Esophagus (tissue), 2 donors: Measurements from ENCODE around the gene CDK5RAP2. TPM values are rescaled to one million over a fixed set of nuclear protein-coding genes. Genes with fewer than 3 reads are reported as not detected.

Source experiments
- H3K27ac ChIP-seq, 2 donors: one replicate each; pipeline ENCODE4 v1.5.1; 2013; ENCODE audit warnings: low read depth in 2 of 2, mild to moderate bottlenecking in 2 of 2, inconsistent platforms in 1 of 2, low read length in 1 of 2, moderate library complexity in 1 of 2
- H3K27me3 ChIP-seq, 2 donors: one replicate each; pipeline ENCODE4 v1.6.1; 2013; ENCODE audit warnings: low read length in 2 of 2, control low read depth in 1 of 2, mild to moderate bottlenecking in 1 of 2; ENCODE audit not compliant: insufficient read depth in 2 of 2, control insufficient read depth in 1 of 2
- H3K36me3 ChIP-seq, 2 donors: one replicate each; pipeline ENCODE4 v1.6.1; 2013; ENCODE audit warnings: low read length in 1 of 2; ENCODE audit not compliant: control insufficient read depth in 2 of 2, insufficient read depth in 2 of 2
- H3K4me1 ChIP-seq, 2 donors: one replicate each; pipeline ENCODE4 v1.6.1; 2013; ENCODE audit warnings: low read length in 1 of 2; ENCODE audit not compliant: control insufficient read depth in 2 of 2, insufficient read depth in 2 of 2
- H3K4me3 ChIP-seq, 2 donors: one replicate each; pipeline ENCODE4 v1.5.1; 2013; ENCODE audit warnings: low read length in 2 of 2, mild to moderate bottlenecking in 2 of 2, low read depth in 1 of 2, moderate library complexity in 1 of 2
- H3K9me3 ChIP-seq, 2 donors: one replicate each; pipeline ENCODE4 v1.6.1; 2013; ENCODE audit warnings: mild to moderate bottlenecking in 2 of 2, low read depth in 1 of 2, low read length in 1 of 2, moderate library complexity in 1 of 2; ENCODE audit not compliant: control insufficient read depth in 2 of 2, insufficient read depth in 1 of 2
- WGBS, 2 donors: extraction: QIAGEN DNeasy Blood & Tissue Kit; methylation state at CpG; one replicate each; pipeline ENCODE4 v1.1.7; 2013; 5-methylcytosine and 5-hydroxymethylcytosine counted together
- polyA plus RNA-seq, 2 donors: library from polyadenylated mRNA; stranded (reverse); fragments of 200-250 nt; gene quantifications; one replicate each; pipeline ENCODE4 v1.2.3, GENCODE V29; 2013
- donor health status: healthy with polysubstance abuse.
- donor health status: Bipolar disorder and iron deficiency.

The CDK5RAP2 gene
- polyA plus RNA-seq, 2 donors, result 18.6 to 20.4 TPM

DNA sequence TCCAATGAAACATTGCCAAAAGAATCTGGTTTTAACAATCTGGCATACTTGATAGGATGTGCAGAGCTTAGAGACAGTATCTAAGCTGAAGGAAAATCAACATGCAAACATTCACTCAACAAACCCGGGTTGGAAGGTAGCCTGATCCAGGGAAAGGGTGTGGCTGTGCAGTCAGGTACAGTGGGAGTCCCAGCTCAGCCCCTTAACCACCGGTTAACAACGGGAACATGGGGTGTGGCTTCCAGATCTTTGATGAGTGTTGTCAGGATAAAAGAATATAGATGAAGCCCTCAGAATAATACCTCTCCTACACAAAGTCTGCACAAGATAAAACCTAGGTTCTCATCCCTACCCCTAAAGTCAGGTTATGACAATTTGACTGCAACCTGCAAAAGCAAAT is 127.3 kb downstream of the CDK5RAP2 start:
- 76 to 82% methylated on average over 3 of the region's 3 CpGs for WGBS, 2 donors
- H3K4me1 ChIP-seq, result no peaks in the 10 kb centered on the region
- H3K4me3 ChIP-seq, result no peak overlapping the region
- peaks cover 0 to 5% of the 10 kb centered on the region in 2 donors for H3K36me3 ChIP-seq
- H3K27ac ChIP-seq, result no peak overlapping the region
- no peaks in the 10 kb centered on the region for H3K9me3 ChIP-seq
- no peaks in the 10 kb centered on the region for H3K27me3 ChIP-seq

DNA sequence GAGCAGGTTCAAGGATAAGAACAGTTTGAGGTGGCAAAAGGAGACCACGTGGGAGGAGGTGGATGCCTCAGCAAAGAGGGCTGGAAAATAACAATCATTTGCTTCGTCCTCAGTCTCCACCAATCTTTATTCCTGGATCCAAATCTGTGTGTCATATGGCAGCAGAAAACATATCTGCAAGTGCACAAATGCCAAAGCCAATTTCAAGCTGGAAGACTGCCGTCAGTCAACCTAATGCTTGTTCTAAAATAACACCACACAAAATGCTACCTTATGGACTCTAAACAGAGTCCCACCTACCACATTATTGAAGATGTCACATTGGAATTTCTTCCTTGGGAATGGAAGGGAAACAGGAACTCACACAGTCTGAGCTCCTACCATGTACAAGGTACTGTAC is 129.1 kb downstream of the CDK5RAP2 start:
- Histone ChIP-seq H3K36me3 (peaks cover 0 to 8% of the 10 kb centered on the region in 2 donors), H3K4me3 (no peak overlapping the region), H3K27ac (no peak overlapping the region), H3K4me1 (no peaks in the 10 kb centered on the region), H3K27me3 (no peaks in the 10 kb centered on the region), H3K9me3 (no peaks in the 10 kb centered on the region)
- WGBS, 2 donors, result 91 to 94% methylated on average over 3 of the region's 3 CpGs

DNA sequence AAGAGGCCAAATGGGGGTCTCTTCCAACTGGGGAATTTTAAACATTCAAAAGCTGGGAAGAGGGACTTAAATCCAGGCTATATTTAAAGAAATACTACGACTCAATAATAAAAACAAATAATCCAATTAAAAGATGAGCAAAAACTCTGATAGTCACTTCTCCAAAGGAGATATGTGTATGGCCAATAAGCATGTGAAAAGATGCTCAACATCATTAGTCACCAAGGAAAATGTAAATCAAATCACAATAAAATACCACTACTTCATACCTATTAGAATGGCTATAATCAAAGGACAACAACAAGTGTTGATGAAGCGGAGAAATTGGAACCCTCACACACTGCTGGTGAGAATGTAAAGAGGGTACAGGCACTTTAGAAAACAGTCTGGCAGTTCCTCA is 130.4 kb downstream of the CDK5RAP2 start:
- Histone ChIP-seq H3K36me3 (peaks cover 0 to 8% of the 10 kb centered on the region in 2 donors), H3K4me1 (no peaks in the 10 kb centered on the region), H3K27me3 (no peaks in the 10 kb centered on the region), H3K4me3 (no peak overlapping the region), H3K9me3 (no peaks in the 10 kb centered on the region), H3K27ac (no peak overlapping the region)
- 96 to 98% methylated on average over 2 of the region's 2 CpGs for WGBS, 2 donors

DNA sequence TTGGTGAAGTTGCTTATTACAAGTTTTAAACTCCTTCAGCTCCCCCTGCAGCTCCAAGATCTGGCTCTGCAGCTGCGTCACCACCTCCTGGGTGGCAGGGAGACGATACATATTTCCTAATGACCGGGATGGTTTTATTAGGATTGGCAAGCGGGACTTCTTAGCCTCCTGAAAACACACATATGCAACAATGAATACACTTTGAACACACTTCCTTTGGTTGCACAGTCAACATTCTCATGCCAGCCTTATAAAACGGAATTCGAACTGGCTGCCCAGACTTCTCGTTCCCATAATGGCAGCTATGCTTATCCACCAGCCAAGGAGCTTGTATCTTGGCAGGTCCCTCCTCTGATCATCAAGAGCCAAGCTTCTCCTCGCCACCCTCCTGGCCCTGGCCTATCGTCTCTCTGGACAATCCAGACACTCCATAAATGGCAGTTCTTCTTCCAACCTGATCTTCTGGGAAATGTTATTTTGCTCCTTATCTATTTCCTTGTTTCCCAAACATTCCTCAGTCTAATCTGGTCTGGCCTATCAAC is 131.9 kb downstream of the CDK5RAP2 start:
- H3K4me1 ChIP-seq, result no peaks in the 10 kb centered on the region
- 95 to 98% methylated on average over 9 of the region's 9 CpGs for WGBS, 2 donors

DNA sequence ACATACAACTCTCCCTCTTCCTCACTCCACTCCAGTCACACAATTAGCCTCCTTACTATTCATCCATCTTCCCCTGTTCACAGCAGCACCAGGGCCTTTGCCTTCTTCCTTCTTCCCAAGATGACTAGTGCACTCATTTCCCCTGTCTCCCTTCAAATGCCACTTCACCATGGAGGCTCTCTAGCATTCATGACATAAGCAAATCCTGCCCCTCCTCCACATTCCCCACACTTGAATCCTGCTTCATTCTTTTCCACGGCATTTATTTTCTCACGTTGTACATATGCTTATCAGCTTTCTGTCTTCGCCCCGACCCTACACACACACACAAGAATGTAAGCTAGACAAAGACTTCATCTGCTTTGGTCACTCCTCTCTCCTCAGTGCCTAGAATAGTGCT is 133.3 kb downstream of the CDK5RAP2 start:
- H3K4me1 ChIP-seq, result no peaks in the 10 kb centered on the region
- no peaks in the 10 kb centered on the region for H3K27me3 ChIP-seq
- no peaks in the 10 kb centered on the region for H3K9me3 ChIP-seq
- WGBS, 2 donors, result 85 to 86% methylated on average over 4 of the region's 4 CpGs
- no peak overlapping the region for H3K4me3 ChIP-seq
- peaks cover 4 to 11% of the 10 kb centered on the region in 2 donors for H3K36me3 ChIP-seq
- H3K27ac ChIP-seq, result no peak overlapping the region

More for the DNA sequence above, 131.9 kb downstream of the CDK5RAP2 start:
- H3K9me3 ChIP-seq, result no peaks in the 10 kb centered on the region
- no peaks in the 10 kb centered on the region for H3K27me3 ChIP-seq
- no peak overlapping the region for H3K27ac ChIP-seq
- no peak overlapping the region for H3K4me3 ChIP-seq
- H3K36me3 ChIP-seq, result peaks cover 3 to 6% of the 10 kb centered on the region in 2 donors

DNA sequence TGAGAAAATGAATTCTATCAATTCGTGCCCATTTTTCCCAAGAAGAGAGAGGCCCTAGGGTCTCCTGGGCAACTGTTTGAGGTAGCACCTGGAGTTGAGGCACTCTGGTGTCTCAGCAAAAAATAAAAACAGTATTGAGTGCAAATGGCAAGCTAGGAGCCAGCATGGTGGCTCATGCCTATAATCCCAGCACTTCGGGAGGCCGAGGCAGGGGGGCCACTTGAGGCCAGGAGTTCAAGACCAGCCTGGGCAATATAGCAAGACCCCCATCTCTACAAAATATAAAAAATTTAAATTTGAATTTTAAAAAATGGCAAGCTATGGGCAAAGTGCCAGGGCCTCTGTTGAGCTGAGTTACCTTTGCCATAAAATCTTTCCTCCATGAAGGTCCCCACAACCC is 136.0 kb downstream of the CDK5RAP2 start:
- no peak overlapping the region for H3K27ac ChIP-seq
- H3K27me3 ChIP-seq, result no peaks in the 10 kb centered on the region
- WGBS, 2 donors, result 92 to 93% methylated on average over 3 of the region's 3 CpGs
- H3K4me1 ChIP-seq, result no peaks in the 10 kb centered on the region
- no peak overlapping the region for H3K4me3 ChIP-seq
- no peaks in the 10 kb centered on the region for H3K9me3 ChIP-seq
- peaks cover 4 to 14% of the 10 kb centered on the region in 2 donors for H3K36me3 ChIP-seq

DNA sequence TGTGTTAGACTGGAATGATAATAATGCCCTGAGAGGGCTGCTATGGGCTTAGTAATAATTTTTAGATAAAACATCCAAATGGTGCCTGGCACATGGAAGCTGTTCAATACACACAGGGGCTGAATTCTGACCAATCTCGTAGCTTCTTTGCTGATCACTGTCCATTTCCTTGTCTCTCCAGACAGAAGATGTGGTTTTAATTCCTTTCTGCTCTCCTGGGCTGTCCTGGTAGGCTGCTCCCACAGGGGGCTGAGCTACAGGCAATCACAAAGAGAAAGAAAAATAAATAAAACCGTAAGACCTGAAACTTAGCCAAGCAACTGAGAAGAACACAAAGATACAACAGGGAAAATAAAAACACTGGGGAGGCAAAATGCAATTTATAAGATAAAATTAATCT is 136.5 kb downstream of the CDK5RAP2 start:
- Histone ChIP-seq H3K9me3 (no peaks in the 10 kb centered on the region), H3K4me3 (no peak overlapping the region), H3K27me3 (no peaks in the 10 kb centered on the region), H3K4me1 (no peaks in the 10 kb centered on the region), H3K36me3 (peaks cover 4 to 16% of the 10 kb centered on the region in 2 donors), H3K27ac (no peak overlapping the region)
- WGBS, 2 donors, result 53 to 56% methylated on average over 2 of the region's 2 CpGs

DNA sequence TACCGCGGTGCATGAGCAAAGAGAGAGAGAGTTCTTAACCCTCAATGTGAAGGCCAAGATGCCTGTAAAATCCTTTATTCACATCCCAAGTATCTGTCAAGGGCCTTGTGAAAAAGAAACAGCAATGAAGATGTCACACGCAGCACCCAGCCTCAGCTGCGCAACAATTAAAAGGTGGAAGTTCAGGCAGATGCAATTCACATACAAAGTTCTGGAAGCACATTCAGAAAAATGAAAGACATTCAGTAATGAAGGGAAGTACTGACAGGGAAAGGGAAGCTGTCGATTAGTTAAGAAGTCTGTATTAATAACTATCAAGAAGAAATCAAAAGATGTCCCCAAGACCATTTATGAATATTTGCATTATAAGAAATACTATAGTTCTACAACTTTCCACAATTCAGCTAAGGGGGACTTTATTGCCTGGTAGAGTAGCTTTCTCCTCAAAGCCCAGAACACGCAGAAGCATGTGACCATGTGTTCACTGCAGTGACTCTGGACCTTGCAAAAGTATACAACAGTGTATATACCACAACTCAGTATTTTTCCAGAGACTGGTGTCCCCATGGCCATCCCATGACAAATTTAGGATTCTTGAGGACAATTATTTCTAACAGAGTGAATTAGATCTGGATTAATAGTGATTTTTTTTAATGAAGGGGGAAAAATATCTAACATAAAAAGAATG is 137.5 kb downstream of the CDK5RAP2 start:
- Histone ChIP-seq H3K4me3 (no peak overlapping the region), H3K4me1 (no peaks in the 10 kb centered on the region), H3K36me3 (peaks cover 4 to 18% of the 10 kb centered on the region in 2 donors), H3K27me3 (no peaks in the 10 kb centered on the region), H3K27ac (no peak overlapping the region), H3K9me3 (no peaks in the 10 kb centered on the region)
- WGBS, 2 donors, result 86 to 90% methylated on average over 6 of the region's 6 CpGs

DNA sequence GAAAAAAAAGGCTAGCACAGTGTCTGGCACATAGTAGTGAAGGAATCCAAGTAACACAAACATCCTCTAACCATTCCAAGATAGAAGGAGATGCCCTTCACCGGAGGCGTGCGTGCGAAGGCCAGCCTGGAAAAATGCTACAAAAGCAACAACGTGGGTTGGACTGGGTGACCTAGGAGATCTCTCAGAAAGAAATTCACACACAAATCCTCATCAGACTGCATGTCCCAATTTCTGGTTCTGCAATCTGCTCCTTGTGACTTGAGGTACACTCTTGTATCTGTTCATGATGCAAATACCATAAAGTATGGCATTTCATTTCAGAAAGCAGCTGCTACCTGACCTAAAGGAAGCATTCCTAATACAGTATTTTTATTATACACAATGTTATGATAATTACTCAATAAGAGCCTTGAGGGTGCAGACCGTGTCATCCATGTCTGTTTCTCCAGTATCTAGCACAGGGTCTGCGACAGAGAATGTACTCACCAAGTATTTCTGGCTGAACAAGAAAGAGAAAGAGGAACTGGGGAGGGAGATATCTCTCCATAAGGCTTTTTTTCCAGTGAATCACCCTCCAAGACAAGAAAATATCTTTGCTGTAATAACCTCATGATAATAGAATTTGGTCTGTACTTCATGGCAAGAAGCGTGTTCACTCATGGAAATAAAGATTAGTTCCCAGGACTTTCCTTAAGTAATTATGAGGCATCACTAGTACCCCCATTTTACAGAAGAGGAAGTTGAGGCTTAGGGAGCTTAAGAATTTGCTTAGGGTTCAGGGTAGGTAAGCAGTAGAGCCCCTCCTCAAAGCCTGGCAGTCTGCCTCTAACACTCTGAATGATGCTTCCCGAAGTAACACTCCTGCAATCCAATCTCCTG is 138.3 kb downstream of the CDK5RAP2 start:
- Histone ChIP-seq H3K27me3 (no peaks in the 10 kb centered on the region), H3K9me3 (no peaks in the 10 kb centered on the region), H3K27ac (no peak overlapping the region), H3K4me3 (no peak overlapping the region), H3K36me3 (peaks cover 4 to 21% of the 10 kb centered on the region in 2 donors), H3K4me1 (no peaks in the 10 kb centered on the region)
- WGBS, 2 donors, result 88 to 89% methylated on average over 9 of the region's 9 CpGs
